ENCODE results near the gene CDH26.

- TF ChIP-seq, protein P1, sequence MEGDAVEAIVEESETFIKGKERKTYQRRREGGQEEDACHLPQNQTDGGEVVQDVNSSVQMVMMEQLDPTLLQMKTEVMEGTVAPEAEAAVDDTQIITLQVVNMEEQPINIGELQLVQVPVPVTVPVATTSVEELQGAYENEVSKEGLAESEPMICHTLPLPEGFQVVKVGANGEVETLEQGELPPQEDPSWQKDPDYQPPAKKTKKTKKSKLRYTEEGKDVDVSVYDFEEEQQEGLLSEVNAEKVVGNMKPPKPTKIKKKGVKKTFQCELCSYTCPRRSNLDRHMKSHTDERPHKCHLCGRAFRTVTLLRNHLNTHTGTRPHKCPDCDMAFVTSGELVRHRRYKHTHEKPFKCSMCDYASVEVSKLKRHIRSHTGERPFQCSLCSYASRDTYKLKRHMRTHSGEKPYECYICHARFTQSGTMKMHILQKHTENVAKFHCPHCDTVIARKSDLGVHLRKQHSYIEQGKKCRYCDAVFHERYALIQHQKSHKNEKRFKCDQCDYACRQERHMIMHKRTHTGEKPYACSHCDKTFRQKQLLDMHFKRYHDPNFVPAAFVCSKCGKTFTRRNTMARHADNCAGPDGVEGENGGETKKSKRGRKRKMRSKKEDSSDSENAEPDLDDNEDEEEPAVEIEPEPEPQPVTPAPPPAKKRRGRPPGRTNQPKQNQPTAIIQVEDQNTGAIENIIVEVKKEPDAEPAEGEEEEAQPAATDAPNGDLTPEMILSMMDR (IDR thresholded peaks at IDR 0.05), result no peak
- no peak for TF ChIP-seq ZFX (IDR thresholded peaks at IDR 0.05; ENCODE audit: borderline replicate concordance)
These were observed 16.0 kb upstream of the CDH26 start for GRCh38 chr20:59942245-59942644.

Data from 22Rv1 (cell line).